Measurements from ENCODE around the gene FERMT2.

GRCh38 chr14:52936437-52936836 is 14.4 kb downstream of the FERMT2 start:
- TF ChIP-seq CTCF (IDR thresholded peaks at IDR 0.05) (no peak), POLR2A (IDR thresholded peaks at IDR 0.05) (no peak)
